ENCODE data around the gene CEP72.

GRCh38 chr5:625516-625915 lies 13.4 kb downstream of the CEP72 start:
- TF ChIP-seq CTCF (IDR thresholded peaks at IDR 0.05) (no peak), POLR2A (IDR thresholded peaks at IDR 0.05) (no peak)

Data from heart left ventricle (tissue), 13 donors.